Parathyroid adenoma (tissue), 2 donors: ENCODE data around the gene ZNF317.

Experiments
- H2AFZ ChIP-seq: fragments of 300-600 bp; sonication (generic); one replicate; pipeline ENCODE4 v1.7.0; 2017; ENCODE audit warnings: antibody characterized with exemption, mild to moderate bottlenecking
- H3K27ac ChIP-seq: fragments of 300-600 bp; sonication (generic); one replicate; pipeline ENCODE4 v1.7.0; 2017
- H3K27me3 ChIP-seq: fragments of 300-600 bp; sonication (generic); one replicate; pipeline ENCODE4 v1.7.0; 2017; ENCODE audit warnings: low read length; ENCODE audit not compliant: control insufficient read depth, insufficient read depth
- H3K36me3 ChIP-seq: fragments of 300-600 bp; sonication (generic); one replicate; pipeline ENCODE4 v1.7.0; 2017; ENCODE audit warnings: low read length; ENCODE audit not compliant: control insufficient read depth, insufficient read depth
- H3K4me1 ChIP-seq: fragments of 300-600 bp; sonication (generic); one replicate; pipeline ENCODE4 v1.7.0; 2017; ENCODE audit warnings: control low read depth
- H3K4me2 ChIP-seq: fragments of 300-600 bp; sonication (generic); one replicate; pipeline ENCODE4 v1.7.0; 2017; ENCODE audit warnings: low read length
- H3K4me3 ChIP-seq: fragments of 300-600 bp; sonication (generic); one replicate; pipeline ENCODE4 v1.7.0; 2017; ENCODE audit warnings: low read depth, low read length
- H3K79me2 ChIP-seq: fragments of 300-600 bp; sonication (generic); one replicate; pipeline ENCODE4 v1.7.0; 2017; ENCODE audit warnings: control low read depth
- H3K9ac ChIP-seq: fragments of 300-600 bp; sonication (generic); one replicate; pipeline ENCODE4 v1.7.0; 2017; ENCODE audit warnings: mild to moderate bottlenecking
- H3K9me3 ChIP-seq: fragments of 300-600 bp; sonication (generic); one replicate; pipeline ENCODE4 v1.7.0; 2017; ENCODE audit warnings: low read length; ENCODE audit not compliant: control insufficient read depth
- TF ChIP-seq, protein P1 (sequence below): fragments of 300-600 bp; sonication (generic); IDR thresholded peaks from one replicate; pipeline ENCODE4 v1.7.0; 2017; ENCODE audit warnings: antibody characterized with exemption, mild to moderate bottlenecking
- donor health status: primary hyperparathyroidism.

ZNF317 gene

DNA sequence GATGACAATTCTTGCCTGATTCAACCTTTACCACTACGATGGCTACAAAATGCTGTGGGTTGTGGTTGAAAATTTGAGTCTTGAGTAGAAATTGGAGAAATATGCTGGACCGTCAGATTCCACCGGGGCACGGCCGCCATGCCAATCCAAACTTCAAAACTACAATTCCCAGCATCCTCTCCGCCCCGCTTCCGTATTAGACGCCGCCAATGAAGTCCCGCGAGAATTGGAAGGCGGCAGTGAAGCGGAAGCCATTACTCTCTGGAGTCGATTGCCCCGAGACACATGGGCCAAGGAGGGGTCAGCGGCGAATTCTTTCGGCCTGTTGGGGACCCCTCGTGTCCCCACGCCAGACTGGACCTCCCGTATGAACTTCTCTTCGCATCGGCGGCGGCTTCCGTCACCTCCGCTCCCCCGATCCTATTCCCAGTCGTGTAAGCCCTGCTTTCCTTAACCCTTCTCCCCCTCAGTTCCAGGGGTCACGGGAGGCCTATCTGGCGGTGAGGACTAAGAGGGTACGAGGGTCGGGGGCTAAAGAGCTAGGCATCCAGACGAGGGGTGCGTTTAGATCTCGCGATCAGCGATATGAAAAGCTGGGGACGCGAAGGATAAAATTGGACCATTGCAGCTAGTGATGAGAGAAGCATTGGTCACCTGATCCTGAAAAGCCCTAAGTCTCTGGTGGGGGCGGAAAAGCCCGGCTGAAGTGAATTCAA, at the start of gene ZNF317:
Gene ZNF317, plus strand, starts transcription at position 239 of the 716 bp plus-strand sequence. CDS start 15,620 bp downstream, outside the sequence.
- Histone ChIP-seq H3K79me2 (peaks cover 29% of the 10 kb centered on the region), H3K36me3 (no peaks in the 10 kb centered on the region), H3K27me3 (no peaks in the 10 kb centered on the region), H3K9ac (peak within 1 kb of the TSS; percentile 81), H3K9me3 (no peaks in the 10 kb centered on the region), H2AFZ (peak within 1 kb of the TSS; percentile 84), H3K4me1 (peaks cover 3% of the 10 kb centered on the region), H3K4me2 (peak within 1 kb of the TSS; percentile 97), H3K4me3 (peak within 1 kb of the TSS; percentile 96), H3K27ac (peak within 1 kb of the TSS; percentile 88)
- TF ChIP-seq, protein P1, sequence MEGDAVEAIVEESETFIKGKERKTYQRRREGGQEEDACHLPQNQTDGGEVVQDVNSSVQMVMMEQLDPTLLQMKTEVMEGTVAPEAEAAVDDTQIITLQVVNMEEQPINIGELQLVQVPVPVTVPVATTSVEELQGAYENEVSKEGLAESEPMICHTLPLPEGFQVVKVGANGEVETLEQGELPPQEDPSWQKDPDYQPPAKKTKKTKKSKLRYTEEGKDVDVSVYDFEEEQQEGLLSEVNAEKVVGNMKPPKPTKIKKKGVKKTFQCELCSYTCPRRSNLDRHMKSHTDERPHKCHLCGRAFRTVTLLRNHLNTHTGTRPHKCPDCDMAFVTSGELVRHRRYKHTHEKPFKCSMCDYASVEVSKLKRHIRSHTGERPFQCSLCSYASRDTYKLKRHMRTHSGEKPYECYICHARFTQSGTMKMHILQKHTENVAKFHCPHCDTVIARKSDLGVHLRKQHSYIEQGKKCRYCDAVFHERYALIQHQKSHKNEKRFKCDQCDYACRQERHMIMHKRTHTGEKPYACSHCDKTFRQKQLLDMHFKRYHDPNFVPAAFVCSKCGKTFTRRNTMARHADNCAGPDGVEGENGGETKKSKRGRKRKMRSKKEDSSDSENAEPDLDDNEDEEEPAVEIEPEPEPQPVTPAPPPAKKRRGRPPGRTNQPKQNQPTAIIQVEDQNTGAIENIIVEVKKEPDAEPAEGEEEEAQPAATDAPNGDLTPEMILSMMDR: no peak

DNA sequence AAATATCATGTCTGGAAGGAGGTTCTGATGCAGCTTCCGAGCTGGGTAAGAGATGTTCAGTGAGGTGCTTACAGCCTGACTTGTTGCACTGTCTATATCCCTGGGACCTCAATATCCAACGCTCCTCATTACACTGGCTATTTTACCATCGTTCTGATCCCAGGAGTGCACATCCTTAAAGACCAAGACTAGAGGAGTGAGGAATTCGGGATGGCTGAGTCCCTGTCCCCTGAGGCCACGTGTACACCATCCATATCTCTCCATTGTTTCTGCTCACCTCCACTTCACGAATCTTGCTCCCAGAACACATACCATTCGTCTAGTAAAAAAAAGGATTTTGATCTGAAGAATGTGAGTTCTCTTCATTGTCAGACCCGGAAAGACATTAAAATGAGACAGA, 32.8 kb upstream of the ZNF317 start, which contains the start of gene OR7G2:
Gene OR7G2, minus strand, starts transcription at position 101 of the 400 bp plus-strand sequence. CDS start 4,232 bp downstream, outside the sequence.
- Histone ChIP-seq H3K36me3 (no peaks in the 10 kb centered on the region), H3K4me1 (no peaks in the 10 kb centered on the region), H3K4me3 (no peak within 1 kb of the TSS), H3K9ac (no peak within 1 kb of the TSS), H3K4me2 (no peak within 1 kb of the TSS), H3K9me3 (no peaks in the 10 kb centered on the region), H3K27ac (no peak within 1 kb of the TSS), H3K79me2 (no peaks in the 10 kb centered on the region), H2AFZ (no peak within 1 kb of the TSS), H3K27me3 (no peaks in the 10 kb centered on the region)
- TF ChIP-seq, protein P1: no peak

DNA sequence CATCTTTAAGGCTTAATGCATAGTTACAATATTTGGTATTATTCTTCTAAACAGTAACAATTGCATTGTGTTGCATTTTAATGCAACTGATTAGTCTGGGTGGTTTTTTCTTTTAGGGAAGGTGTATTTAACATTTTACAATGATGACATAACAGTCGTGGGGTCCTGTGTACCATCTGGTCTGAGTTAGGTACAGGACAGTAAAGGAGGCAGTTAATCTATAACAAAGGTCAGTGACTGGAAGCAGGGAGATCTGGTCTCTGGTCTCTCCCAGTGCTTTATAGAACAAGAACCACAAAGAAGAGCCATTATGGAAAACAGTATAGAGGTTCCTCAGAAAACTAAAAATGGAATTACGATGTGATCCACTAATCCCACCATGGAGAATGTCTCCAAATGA, 30.2 kb upstream of the ZNF317 start:
- TF ChIP-seq, protein P1: no peak
- Histone ChIP-seq H3K9ac (no peak overlapping the region), H3K4me2 (no peak overlapping the region), H3K4me1 (no peaks in the 10 kb centered on the region), H3K79me2 (no peaks in the 10 kb centered on the region), H3K36me3 (no peaks in the 10 kb centered on the region), H3K27me3 (no peaks in the 10 kb centered on the region), H3K4me3 (no peak overlapping the region), H2AFZ (no peak overlapping the region), H3K27ac (no peak overlapping the region), H3K9me3 (no peaks in the 10 kb centered on the region)

DNA sequence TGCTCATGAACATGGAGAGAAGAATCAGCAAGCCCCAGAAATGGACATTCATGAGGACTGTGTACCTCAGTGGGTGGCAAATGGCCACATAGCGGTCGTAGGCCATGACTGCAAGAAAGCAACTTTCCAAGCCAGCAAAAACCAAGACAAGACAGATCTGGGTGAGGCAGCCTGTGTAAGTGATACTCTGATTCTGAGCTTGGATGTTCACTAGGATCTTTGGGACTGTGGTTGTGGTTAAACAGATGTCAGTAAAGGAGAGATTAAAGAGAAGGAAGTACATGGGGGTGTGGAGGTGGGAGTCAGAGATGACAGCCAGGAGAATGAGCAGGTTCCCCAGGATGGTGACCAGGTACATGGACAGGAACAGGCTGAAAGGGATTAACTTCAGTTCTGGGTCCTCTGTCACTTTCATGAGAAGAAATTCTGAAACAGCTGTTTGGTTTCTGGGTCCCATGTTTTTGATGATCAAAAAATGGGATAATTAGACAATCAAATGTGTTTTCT, 24.8 kb upstream of the ZNF317 start, which contains the start of gene OR7G1:
Gene OR7G1, minus strand, starts transcription at position 457 of the 507 bp plus-strand sequence. Its CDS starts 0 bp downstream, at position 457.
- Histone ChIP-seq H3K4me3 (no peak within 1 kb of the TSS), H2AFZ (no peak within 1 kb of the TSS), H3K4me1 (no peaks in the 10 kb centered on the region), H3K9ac (no peak within 1 kb of the TSS), H3K27ac (no peak within 1 kb of the TSS), H3K9me3 (no peaks in the 10 kb centered on the region), H3K36me3 (no peaks in the 10 kb centered on the region), H3K4me2 (no peak within 1 kb of the TSS), H3K79me2 (no peaks in the 10 kb centered on the region), H3K27me3 (no peaks in the 10 kb centered on the region)
- TF ChIP-seq, protein P1: no peak
